ENCODE results near the gene TENM4.
"Not testable (repeated sequence)": the region's sequence is repeated elsewhere in the genome, so short reads cannot be mapped to it uniquely, and the experiment has no call there.

TENM4 gene

DNA sequence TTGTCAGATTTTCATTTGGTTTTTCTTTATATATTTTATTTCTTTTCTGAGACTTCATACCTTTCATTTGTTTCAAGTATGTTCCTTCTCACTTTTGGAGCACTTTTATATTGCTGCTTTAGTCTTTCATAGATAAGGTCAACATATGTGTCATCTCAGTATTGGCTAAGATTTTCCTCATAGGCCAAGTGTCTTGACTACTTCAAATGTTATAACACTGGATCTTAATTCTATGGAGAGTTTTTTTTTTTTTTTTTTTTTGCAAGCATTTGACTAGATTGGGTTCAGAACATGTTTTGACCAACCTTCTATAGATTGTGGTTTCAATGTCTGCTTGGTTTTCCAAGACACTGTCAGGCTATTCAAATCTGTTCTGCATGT, 797.2 kb downstream of the TENM4 start:
- DNase-seq, result no peak

DNA sequence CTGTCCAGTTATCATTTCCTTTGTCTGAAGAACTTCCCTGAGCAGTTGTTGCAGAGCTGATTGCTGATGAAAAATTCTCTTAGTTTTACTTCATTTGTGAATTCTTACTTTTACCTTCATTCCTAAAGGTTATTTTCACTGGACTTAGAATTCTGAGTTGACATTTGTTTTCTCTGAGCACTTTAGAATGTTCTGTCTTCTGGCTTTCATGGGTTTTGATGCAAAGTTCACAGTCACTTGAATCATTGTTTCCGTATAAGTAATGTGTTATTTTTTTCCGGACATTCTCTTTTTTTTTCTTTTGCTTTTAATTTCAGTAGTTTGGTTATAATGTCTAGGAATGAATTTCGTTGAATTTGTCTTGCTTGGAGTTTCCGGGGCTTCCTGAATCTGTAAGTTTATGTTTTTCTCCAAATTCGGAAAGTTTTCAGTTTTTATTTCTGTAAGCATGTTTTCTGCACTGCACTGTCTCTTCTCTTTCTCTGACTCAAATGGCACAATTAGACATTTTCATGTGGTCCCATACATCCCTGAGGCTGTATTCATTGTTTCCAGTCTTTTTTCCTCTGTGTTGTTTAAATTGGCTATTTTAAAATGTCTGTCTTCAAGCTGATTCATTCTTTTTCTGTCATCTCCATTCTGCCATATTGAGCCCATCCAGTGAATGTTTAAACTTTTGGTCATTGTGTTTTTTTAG, 797.7 kb downstream of the TENM4 start:
- no peak for DNase-seq

DNA sequence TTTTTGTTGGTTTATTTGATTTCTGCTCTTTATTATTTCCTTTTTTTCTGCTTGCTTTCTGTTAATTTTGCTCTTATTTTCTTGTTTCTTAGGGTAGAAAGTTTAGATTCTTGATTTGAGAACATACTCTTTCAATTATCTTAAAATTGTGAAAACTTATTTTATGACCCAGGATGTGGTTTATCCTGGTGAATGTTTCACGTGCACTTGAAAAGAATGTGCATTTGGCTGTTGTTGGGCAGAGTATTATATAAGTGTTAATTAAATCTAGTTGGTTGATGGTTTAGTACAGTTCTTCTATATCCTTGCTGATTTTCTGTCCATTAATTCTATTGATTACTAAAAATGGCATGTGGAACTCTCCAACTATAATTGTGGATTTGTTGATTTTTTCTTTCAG, 799.3 kb downstream of the TENM4 start:
- no peak for DNase-seq

DNA sequence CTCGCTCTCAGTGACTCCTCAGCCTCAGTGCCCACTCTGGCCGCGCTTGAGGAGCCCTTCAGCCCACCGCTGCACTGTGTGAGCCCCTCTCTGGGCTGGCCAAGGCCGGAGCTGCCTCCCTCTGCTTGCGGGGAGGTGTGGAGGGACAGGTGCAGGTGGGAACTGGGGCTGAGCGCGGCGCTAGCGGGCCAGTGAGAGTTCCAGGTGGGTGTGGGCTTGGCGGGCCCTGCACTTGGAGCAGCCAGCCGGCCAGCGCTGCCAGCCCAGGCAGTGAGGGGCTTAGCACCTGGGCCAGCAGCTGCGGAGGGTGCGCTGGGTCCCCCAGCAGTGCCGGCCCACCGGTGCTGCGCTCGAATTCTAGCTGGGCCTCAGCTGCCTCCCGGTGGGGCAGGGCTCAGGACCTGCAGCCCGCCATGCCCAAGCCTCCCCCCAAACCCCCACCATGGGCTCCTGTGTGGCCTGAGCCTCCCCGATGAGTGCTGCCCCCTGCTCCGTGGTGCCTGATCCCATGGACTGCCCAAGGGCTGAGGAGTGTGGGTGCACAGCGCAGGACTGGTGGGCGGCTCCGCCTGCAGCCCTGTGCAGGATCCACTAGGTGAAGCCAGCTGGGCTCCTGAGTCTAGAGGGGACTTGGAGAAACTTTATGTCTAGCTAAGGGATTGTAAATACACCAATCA, 802.0 kb downstream of the TENM4 start:
- DNase-seq, result no peak

DNA sequence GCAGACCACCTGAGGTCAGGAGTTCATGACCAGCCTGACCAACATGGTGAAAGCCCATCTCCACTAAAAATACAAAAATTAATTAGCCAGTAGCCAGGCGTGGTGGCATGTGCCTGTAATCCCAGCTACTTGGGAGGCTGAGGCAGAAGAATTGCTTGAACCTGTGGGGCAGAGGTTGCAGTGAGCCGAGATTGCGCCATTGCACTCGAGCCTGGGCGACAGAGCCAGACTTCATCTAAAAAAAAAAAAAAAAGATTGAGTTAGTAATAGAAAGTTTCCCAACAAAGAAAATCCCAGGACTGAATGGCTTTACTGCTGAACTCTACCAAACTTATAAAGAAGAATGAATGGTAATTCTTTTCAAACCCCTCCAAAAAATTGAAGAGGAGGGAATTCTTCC, 803.3 kb downstream of the TENM4 start:
- DNase-seq, result not testable (repeated sequence)

DNA sequence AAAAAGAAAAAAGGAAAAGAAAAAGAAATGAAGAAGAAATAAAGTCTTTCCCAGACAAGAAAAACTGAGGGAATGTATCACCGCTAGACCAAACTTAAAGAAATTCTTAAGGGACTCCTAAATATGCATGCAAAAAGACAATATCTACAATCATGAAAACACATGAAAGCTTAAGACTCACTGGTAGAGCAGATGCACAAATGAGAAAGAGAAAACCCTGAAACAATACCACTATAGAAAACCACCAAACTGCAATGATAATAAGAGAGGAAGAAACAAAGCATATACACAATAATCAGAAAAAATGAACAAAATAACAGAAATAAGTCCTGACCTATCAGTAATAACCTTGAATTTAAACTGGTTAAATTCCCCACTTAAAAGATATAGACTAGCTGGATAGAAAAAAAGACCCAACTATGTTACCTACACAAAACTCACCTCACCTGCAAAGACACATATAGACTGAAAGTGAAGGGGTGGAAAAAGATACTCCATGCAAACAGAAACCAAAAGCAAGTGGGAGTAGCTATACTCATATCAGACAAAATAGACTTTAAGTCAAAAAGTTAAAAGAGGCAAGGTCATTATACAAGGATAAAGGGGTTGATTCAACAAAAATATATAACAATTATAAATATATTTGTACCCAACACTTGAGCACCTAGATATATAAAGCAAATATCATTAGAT, 804.9 kb downstream of the TENM4 start:
- DNase-seq, result no peak

DNA sequence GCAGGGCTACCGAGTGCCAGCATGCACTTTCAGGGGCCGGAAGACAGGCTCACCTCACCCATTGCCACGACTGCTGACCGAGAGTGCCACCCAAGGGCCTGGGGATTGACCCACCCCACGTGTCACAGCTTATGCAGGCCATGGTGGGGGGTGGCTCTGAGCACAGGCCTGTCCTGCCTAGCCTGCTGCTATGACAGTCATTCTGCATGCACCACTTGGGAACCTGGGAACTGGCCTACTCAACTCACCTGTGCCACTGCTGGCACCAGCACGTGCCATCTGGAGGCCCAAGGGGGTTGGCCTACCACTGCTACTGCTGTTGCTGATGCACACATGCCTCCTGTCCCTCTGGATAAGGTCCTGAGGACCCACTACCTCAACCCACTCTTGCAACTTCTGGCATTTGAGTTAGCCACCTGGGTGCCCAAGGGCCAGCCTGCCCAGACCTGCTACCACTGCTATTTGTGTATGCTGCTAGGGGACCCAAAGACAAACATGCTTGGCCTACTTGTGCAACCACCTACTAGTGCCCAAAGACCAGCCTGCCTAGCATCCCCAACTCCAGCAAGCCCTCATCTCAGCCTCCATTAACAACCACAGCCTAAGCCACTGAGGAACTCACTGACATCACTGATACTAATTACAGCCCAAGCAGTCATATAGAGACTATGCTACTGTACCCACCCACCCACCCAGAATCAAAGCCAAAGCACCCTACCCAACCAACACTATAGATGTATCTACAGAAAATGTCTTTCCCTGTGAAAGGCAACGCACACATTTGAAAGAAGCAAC, 807.1 kb downstream of the TENM4 start:
- DNase-seq, result no peak

DNA sequence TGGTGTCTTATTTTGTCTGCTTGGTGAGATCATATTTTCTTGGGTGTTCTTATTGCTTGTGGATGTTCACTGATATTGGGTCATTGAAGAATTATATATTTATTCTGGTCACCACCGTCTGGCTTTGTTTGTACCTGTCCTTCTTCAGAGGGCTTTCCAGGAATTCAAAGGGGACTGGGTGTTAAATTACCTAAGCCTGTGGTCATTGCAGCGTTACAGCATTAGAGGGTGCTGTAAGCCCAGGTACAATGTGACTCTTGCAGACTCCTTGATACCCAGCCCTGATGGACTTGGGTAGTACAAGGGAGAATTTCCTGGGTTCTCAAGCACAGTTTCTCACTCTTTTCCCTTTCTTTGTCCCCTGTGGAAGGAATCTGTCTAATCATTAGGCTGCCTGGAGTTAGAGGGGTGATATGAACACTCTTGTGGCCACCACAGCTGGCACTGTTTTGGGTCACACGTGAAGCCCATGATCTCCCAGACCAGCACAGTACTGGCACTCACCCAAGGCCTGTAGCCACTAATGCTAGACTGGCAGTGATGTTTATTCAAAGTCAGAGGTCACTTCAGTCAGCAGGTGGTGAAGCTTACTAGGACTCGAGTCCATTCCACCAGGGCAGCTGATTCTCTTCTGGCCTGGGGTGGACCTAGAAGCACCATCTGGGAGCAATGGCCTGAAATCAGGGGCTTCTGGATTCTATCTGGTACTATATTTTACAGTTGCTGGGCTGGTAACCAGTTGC, 810.1 kb downstream of the TENM4 start:
- no peak for DNase-seq

DNA sequence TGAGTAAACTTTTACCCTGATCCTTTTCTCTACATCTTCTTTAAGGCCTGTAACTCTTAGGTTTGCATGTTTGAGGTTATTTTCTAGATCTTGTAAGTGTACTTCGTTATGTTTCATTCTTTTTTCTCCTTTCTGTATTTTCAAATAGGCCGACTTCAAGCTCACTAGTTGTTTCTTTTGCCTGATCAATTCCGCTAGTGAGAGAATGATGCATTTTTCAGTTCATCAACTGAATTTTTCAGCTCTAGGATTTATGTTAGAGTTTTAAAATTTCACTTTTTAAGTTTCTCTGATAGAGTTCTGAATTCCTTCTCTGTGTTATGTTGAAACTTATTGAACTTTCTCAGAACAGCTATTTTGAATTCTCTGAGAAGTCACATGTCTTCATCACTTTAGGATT, 810.7 kb downstream of the TENM4 start:
- no peak for DNase-seq

DNA sequence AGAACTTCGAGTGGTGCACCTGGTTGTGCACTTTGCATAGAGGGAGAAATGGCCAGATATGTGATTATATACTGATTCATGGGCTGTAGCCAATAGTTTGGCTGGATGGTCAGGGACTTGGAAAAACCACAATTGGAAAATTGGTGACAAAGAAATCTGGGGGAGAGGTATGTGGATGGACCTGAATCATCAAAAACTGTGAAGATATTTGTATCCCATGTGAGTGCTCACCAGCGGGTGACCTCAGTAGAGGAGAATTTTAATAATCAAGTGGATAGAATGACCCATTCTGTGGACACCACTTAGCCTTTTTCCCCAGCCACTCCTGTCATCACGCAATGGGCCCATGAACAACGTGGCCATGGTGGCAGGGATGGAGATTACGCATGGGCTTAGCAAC, 818.2 kb downstream of the TENM4 start:
- no peak for DNase-seq

DNA sequence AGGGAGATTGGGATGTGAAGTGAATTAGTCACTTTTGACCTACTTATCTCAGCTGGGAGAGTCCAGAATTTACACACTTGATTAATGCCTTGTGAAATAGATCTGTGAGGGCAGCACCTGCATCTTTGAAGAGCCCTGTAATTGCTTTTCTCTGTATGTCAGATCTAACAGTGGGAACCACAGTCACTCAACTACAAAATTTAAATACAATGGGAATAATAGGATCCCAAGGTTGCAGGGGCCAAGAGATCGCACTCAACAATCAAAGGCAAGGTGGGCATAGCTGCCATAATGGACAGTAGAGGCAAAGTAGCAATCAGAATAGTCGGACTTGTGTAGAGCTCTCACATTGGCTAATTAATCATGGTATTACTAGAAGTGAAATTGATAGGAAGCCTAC, 820.7 kb downstream of the TENM4 start:
- no peak for DNase-seq

DNA sequence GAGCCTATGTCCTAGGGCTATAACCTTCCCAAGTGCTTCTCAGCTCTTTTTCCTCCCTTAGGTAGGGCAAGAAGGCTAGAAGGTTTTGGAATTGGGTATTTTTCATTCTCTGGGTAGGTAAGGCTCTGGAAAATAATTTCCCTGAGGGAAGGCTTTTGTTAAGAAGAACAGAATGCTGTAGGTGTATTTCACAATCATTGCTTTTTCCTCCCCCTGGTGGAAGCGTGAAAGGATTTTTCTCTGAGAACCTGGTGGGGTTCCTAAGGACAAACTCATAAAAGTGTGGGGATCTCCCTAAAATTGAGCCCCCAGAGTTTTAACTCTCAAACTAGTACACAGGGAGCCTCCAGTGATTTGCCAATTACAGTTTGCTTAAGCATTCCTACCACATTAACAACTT, 825.1 kb downstream of the TENM4 start:
- no peak for DNase-seq

DNA sequence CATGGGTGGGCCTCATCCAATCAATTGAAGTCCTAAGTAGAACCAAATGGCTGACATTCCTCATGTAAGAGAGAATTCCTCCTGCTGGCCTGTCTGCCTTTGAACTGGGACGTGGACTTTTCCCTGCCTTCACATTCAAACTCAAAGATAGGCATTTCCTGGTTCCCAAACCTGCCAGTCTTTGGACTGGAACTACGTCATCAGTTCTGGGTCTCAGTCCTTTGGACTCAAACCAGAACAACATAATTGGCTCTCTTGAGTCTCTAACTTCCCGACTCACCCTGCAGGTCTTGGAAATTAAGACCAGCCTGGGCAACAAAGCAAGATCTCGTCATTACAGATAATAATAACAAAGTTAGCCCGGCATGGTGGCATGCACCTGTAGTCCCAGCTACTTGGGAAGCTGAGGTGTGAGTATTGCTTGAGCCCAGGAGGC, 827.4 kb downstream of the TENM4 start:
- no peak for DNase-seq

DNA sequence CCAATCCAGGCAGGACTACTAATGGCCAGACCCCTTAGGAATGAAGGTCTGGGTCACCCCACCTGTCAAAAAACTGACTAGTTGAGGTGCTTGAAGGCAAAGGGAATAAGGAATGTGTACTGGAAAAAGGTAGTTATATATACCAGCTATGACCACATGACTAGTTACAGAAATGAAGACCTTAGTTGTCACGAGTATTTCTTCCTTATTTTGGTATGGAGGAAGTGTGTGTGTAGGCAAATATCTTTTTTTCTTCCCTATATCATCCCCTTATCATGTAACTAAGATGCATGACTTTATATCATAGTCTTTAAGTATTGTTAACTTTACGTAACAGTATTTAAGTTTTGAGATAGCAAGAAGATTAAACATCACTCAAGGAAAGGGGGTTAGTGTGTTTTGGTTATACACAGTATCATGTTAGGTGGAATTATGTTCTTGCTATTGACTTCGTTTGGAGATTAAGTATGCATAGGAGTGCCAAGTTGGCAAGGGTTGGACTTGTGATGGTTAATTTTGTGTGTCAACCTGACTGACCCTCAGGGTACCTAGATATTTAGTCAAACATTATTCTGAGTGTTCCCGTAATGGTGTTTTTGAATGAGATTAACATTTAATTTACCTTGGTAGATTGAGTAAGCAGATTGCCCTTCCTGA, 828.0 kb downstream of the TENM4 start:
- DNase-seq, result no peak

DNA sequence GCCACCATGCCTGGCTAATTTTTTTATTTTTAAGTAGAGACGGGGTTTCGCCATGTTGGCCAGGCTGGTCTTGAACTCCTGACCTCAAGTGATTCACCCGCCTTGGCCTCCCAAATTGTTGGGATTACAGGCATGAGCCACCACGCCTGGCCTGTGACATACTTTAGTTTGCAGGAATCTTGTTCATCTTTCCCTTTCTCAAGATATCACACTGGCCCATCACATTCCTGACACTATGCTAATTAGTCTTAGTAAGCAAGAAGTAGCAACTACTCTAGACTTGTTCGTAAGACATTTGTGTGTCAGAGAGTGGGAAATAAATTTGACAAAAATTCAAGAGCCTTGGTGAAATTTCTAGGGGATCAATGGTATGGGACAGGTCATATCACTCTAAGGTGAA, 831.5 kb downstream of the TENM4 start:
- DNase-seq, result not testable (repeated sequence)

DNA sequence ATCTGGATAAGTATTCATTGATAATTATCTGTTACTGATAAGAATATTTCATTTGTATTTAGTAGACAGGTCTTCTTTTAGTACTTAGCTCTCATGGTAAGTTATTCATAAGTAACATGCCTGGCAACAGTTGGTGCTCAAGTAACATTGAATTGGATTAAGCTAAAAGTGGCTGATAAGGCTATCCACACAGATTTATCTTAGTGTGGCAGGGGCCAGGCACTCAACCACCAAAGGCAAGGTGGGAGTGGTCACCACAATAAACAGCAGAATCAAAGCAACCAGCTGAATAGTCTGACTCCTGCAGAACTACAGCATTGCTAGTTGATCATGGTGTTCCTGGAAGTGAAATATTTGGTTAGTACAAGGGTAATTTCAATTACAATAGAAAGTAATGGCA, 833.1 kb downstream of the TENM4 start:
- DNase-seq, result no peak

DNA sequence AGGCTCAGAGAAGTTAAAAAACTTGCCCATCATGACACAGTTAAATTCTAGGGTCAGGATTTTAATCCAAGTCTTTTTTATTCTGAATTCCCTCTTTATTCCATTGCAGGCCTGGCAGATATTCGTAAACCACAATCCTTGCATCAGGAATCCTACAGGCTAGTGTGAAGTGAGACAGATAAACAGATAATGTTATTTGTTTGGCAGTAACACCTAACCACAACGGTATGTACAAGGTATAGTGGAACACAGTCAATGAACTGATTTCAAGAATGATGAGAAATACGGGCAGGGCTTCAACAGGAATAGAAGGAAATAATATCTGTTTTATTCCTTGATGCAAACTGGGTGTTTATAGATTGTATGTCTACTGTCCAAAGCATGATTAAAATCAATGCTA, 834.2 kb downstream of the TENM4 start:
- DNase-seq, result no peak

DNA sequence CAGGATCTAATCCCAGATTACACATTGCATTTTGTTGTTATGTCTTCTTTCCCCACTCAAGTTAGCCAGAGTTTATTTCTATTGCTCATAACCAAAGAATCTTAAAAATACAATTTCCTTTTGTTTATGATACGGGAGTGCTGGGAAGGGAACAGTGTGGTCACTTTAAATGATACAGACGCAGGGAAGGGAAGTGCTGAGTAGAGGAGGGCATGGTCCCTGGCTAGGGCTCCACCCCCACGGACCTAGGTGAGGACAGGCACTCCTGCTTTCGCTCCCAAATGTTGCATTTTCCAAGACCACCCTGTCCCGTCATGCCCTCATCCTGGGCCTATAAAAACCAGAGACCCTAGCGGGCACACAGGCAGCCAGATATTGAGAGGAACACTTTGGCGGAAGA, 835.5 kb downstream of the TENM4 start:
- no peak for DNase-seq

DNA sequence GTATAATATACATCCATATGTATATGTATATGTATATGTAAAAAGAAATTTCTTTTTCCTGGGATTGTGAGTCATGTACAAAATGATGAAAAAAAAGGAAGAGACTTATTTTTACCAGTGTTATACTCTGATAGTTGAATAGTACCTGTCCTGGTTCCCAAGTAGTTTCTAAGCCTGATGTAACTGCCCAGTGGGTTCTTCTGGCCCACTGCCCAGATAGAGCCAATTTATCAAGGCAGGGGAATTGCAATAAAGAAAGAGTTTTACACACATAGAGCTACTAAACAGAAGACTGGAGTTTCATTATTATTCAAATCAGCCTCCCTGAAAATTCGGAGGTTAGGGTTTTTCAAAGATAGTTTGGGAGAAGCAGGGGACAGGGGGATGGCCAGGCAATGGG, 837.0 kb downstream of the TENM4 start:
- DNase-seq, result no peak
